Transverse colon (tissue), 4 donors: Measurements from ENCODE around the gene RUNX1.

Experiments used
- CTCF ChIP-seq, 5 experiments: fragments of 200-600 bp in 3 of 5; fragments of 450-650 bp in 2 of 5; sonication (generic) in 3 of 5; IDR thresholded peaks; 1 replicate in 2 of 5; 2 replicates in 3 of 5; pipeline ENCODE4 v1.5.1; 2016 to 2017; ENCODE audit warnings: antibody characterized with exemption in 5 of 5, inconsistent platforms in 3 of 5, mild to moderate bottlenecking in 2 of 5, moderate library complexity in 1 of 5
- EP300 ChIP-seq: sonication (generic); formaldehyde crosslinking; IDR thresholded peaks from one replicate; pipeline ENCODE4 v1.6.1; 2017; ENCODE audit warnings: antibody characterized with exemption, low read depth
- POLR2A ChIP-seq: fragments of 450-650 bp; IDR thresholded peaks from one replicate; pipeline ENCODE4 v1.6.1; 2016; ENCODE audit warnings: antibody characterized with exemption, mild to moderate bottlenecking, moderate library complexity
- POLR2AphosphoS5 ChIP-seq, 3 donors: sonication (generic); formaldehyde crosslinking; IDR thresholded peaks; one replicate each; pipeline ENCODE4 v1.6.1; 2016; ENCODE audit warnings: antibody characterized with exemption in 3 of 3

- TF ChIP-seq POLR2AphosphoS5 (IDR thresholded peaks at IDR 0.05) (no peak), CTCF (IDR thresholded peaks at IDR 0.05) (no peak), POLR2A (no peak), EP300 (no peak)
Measured at GRCh38 chr21:35026153-35026500, 23.0 kb downstream of the RUNX1 start.
